Lower lobe of right lung (tissue), 2 donors: ENCODE data around the gene PHYKPL. TPM values are rescaled to one million over a fixed set of nuclear protein-coding genes. Genes with fewer than 3 reads are reported as not detected.

Experiments used
- ATAC-seq, 2 donors: fragments of 200-7000 bp; cut with Tn5 transposase; one replicate each; pipeline ENCODE4 v1.9.1; 2020 to 2022; ENCODE audit warnings: mild to moderate bottlenecking in 2 of 2, moderate library complexity in 2 of 2
- DNase-seq: peaks from one replicate; pipeline ENCODE4 v3.0.0-alpha.2; 2020
- H3K27ac ChIP-seq: fragments of 200-600 bp; one replicate; pipeline ENCODE4 v1.8.0; 2022
- H3K27me3 ChIP-seq: fragments of 200-600 bp; one replicate; pipeline ENCODE4 v1.8.0; 2022; ENCODE audit warnings: low read depth
- H3K36me3 ChIP-seq: fragments of 200-600 bp; one replicate; pipeline ENCODE4 v1.8.0; 2022; ENCODE audit warnings: mild to moderate bottlenecking
- H3K4me1 ChIP-seq: fragments of 200-600 bp; one replicate; pipeline ENCODE4 v1.8.0; 2022
- H3K4me3 ChIP-seq: fragments of 200-600 bp; one replicate; pipeline ENCODE4 v1.8.0; 2022; ENCODE audit warnings: mild to moderate bottlenecking
- H3K9me3 ChIP-seq: fragments of 200-600 bp; one replicate; pipeline ENCODE4 v1.8.0; 2022
- CTCF ChIP-seq: fragments of 200-600 bp; IDR thresholded peaks from one replicate; pipeline ENCODE4 v1.8.0; 2022; ENCODE audit warnings: antibody characterized with exemption, mild to moderate bottlenecking
- intact Hi-C: fragments of 100-400 bp; cut with DNase I; formaldehyde crosslinking; loops from one replicate; pipeline ENCODE4 v1.11.0; 2022
- total RNA-seq: library from RNA; stranded (reverse); fragmentation: NEBNext Ultra II Directional; extraction: Animal tissue kit (Norgen Biotek cat#: 25700); gene quantifications from one replicate; pipeline ENCODE4 v1.2.1, GENCODE V29; 2021
- donor health status: DM: no; HTN: yes; CAD: no; lungs with severe emphysema.

Gene PHYKPL
- total RNA-seq, 1 donor from 2014 or later = 101 TPM

- no peak overlapping the region for H3K27ac ChIP-seq
- H3K4me3 ChIP-seq = no peak overlapping the region
- no peaks in the 10 kb centered on the region for H3K9me3 ChIP-seq
- ATAC-seq (peak in 1 of 2 donors; percentile 29), DNase-seq (no peak)
- H3K27me3 ChIP-seq = no peaks in the 10 kb centered on the region
- intact Hi-C loops = no loop called here
- H3K36me3 ChIP-seq = peaks cover 63% of the 10 kb centered on the region
- no peak for TF ChIP-seq CTCF
- peaks cover 28% of the 10 kb centered on the region for H3K4me1 ChIP-seq
Measured at GRCh38 chr5:178207183-178207916, 25.3 kb downstream of the PHYKPL start.

GRCh38 chr5:178206166-178207101, 26.2 kb downstream of the PHYKPL start:
- intact Hi-C loops = no loop called here
- DNase-seq = no peak
- Histone ChIP-seq H3K27ac (no peak overlapping the region), H3K4me1 (peaks cover 28% of the 10 kb centered on the region), H3K4me3 (peak overlapping the region; percentile 84), H3K27me3 (no peaks in the 10 kb centered on the region), H3K9me3 (no peaks in the 10 kb centered on the region), H3K36me3 (peaks cover 54% of the 10 kb centered on the region)
- no peak for TF ChIP-seq CTCF
- ATAC-seq = no peak

- ATAC-seq (no peak), DNase-seq (no peak)
- Histone ChIP-seq H3K4me3 (peak overlapping the region; percentile 84), H3K36me3 (peaks cover 46% of the 10 kb centered on the region), H3K27me3 (no peaks in the 10 kb centered on the region), H3K4me1 (peaks cover 28% of the 10 kb centered on the region), H3K9me3 (no peaks in the 10 kb centered on the region), H3K27ac (peak overlapping the region; percentile 93)
- intact Hi-C loops = no loop called here
- no peak for TF ChIP-seq CTCF
Measured at GRCh38 chr5:178205749-178206047, 26.9 kb downstream of the PHYKPL start.

- no peak for TF ChIP-seq CTCF
- Histone ChIP-seq H3K27ac (peak overlapping the region; percentile 93), H3K4me3 (peak overlapping the region; percentile 84), H3K9me3 (no peaks in the 10 kb centered on the region), H3K36me3 (peaks cover 41% of the 10 kb centered on the region), H3K4me1 (peaks cover 28% of the 10 kb centered on the region), H3K27me3 (no peaks in the 10 kb centered on the region)
- DNase-seq = peak; percentile 88
- peak; percentile 79 to 84 for ATAC-seq
- intact Hi-C loops = no loop called here
Measured at GRCh38 chr5:178204935-178205748, 27.5 kb downstream of the PHYKPL start.
